Measurements from ENCODE around the gene MDM2.

- no peak for TF ChIP-seq CTCF (conservative IDR thresholded peaks at IDR 0.05)
- TF ChIP-seq EZH2 (IDR thresholded peaks at IDR 0.05; ENCODE audit: low read depth) = no peak
Observed at GRCh38 chr12:68838046-68838886, 30.3 kb downstream of the MDM2 start.
